Stimulated activated CD8-positive, alpha-beta memory T cell treated with anti-CD3 and anti-CD28 coated beads, Interleukin-12 subunit alpha, Interleukin-12 subunit beta, amount 100 ng/mL, for 24 hours (primary cell): ENCODE data around the gene PHPT1.

Experiments
- DNase-seq: peaks from one replicate; pipeline ENCODE4 v3.0.0-alpha.2; 2020; ENCODE audit errors: extremely low read depth

PHPT1 gene

DNA sequence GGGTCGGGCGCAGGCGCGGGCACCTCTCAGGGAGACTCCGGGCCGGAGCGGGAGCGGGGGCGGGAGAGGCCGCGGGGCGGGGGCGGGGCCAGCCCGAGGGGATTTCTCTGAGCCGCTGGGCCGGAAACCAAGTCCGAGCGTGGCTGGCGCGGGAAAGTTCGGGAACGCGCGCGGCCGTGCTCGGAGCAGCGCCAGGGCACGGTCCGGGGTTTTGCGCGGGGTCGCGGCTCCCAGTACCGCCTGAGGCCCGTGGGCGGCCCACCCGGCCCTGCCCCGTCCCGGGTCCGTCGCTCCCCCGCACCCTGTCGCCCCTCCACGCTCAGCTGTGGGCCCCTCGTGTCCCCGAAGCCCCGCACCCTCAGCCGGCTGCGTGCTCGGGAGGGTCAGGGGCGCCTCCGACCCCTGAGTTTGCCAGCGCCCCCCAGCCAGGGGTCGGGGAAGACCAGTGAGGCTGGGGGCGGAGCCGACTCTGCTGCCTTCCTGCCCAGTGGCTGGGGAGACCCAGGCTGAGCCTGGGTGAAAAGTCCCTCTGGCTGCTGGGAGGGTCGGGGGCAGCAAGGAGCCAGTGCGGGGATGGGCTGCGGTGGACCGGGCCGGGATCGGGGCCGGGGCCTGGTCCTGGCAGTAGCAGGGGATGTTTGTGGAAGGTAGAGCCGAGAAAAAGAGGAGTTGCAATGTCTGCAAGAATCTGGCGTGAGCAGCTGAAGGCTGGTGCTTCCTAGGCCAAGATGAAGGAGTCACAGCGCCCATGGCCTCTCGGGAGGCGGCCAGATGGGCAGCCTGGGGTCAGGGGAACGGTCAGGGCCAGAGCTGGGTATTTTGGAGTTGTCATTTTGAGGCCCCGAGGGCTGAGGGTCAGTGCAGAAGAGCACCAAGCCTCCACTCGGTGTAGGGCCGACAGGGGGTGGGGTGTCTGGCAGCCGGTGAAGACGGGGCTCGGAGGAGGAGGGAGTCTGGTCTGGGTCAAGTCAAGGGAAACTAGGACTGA lies 37.7 kb downstream of the PHPT1 start:
- no peak for DNase-seq

- no peak for DNase-seq
These were observed 39.2 kb downstream of the PHPT1 start for GRCh38 chr9:136888454-136888853.

GRCh38 chr9:136889858-136890257 lies 40.6 kb downstream of the PHPT1 start:
- no peak for DNase-seq

- no peak for DNase-seq
These were observed 41.5 kb downstream of the PHPT1 start for GRCh38 chr9:136890661-136891060.

GRCh38 chr9:136896027-136896426 lies 46.8 kb downstream of the PHPT1 start:
- DNase-seq: no peak

GRCh38 chr9:136898483-136899100 lies 49.4 kb downstream of the PHPT1 start:
- no peak for DNase-seq

GRCh38 chr9:136899196-136899595 lies 50.0 kb downstream of the PHPT1 start:
- DNase-seq: no peak

DNA sequence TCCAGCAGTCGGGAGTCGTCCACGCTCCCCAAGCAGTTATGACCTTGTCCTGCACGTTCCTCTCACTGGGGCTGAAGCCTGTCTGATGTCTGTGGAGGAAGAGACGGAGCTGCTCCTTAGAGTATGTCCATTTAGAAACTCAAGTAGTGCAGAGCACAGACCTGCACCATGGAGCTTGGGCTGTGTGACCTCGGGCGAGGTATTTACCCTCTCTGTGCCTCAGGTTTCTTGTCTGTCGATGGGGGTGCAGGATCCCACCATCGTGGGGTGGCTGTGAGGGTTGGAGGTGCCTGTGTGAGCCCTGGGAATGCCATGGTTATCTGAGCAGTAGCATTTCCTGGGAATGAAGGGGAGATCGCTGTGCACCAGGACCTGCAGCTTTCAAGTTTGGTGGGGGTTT lies 51.3 kb downstream of the PHPT1 start:
- DNase-seq: no peak
